ENCODE results near the gene AGAP3.
A peak's percentile ranks its signal among the peaks of the same experiment; 100 is the strongest.

AGAP3 gene

DNA sequence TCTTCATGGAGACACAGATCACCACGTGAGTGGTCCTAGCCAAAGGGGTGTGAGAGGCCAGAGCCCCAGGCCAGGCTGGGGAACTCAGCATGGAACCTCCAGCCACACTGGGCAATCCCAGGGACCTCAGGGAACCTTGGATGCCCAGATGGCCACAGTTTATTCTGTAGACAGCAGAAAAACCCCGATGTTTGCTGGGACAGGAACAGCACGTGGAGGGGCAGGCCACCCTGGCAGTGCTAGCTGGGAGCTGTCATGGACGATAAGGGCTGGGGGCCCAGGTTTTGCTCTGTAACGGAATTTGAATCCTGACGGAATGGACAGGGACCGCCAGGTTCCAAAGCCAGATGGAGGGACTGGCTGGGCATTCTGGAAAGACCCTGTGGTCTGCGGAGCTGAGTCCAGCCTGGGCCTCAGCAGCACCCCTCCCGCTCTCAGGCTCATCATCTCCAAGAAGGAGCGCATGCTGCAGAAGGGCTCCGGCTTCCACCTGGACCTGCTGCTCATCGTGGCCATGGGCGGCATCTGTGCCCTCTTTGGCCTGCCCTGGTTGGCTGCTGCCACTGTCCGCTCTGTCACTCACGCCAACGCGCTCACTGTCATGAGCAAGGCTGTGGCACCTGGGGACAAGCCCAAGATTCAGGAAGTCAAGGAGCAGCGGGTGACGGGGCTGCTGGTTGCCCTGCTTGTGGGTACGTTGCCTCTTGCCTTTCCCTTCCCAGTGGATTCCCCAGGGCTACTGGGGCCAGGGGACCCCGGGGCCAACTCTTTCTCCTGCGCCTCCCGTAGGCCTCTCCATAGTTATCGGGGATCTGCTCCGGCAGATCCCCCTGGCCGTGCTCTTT is 11.2 kb upstream of the AGAP3 start:
- DNase-seq = no peak

DNA sequence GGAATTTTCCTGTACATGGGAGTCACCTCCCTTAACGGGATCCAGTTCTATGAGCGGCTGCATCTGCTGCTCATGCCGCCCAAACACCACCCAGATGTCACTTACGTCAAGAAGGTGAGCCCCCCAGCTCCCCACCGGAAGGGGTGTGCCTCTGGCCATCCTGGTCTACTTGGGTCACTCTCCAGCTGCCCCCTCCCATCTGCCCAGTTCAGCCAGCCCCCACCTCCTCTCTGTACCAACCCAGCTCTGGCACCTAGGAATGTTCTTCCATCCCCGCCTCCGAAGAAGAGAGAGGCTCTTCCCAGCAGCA is 10.7 kb upstream of the AGAP3 start:
- DNase-seq = no peak

GRCh38 chr7:151075978-151076426 is 10.3 kb upstream of the AGAP3 start:
- no peak for DNase-seq

- DNase-seq = peak; percentile 44
Observed at GRCh38 chr7:151076863-151077704, 9.2 kb upstream of the AGAP3 start.

- DNase-seq = no peak
Observed at GRCh38 chr7:151077705-151078232, 8.5 kb upstream of the AGAP3 start.

DNA sequence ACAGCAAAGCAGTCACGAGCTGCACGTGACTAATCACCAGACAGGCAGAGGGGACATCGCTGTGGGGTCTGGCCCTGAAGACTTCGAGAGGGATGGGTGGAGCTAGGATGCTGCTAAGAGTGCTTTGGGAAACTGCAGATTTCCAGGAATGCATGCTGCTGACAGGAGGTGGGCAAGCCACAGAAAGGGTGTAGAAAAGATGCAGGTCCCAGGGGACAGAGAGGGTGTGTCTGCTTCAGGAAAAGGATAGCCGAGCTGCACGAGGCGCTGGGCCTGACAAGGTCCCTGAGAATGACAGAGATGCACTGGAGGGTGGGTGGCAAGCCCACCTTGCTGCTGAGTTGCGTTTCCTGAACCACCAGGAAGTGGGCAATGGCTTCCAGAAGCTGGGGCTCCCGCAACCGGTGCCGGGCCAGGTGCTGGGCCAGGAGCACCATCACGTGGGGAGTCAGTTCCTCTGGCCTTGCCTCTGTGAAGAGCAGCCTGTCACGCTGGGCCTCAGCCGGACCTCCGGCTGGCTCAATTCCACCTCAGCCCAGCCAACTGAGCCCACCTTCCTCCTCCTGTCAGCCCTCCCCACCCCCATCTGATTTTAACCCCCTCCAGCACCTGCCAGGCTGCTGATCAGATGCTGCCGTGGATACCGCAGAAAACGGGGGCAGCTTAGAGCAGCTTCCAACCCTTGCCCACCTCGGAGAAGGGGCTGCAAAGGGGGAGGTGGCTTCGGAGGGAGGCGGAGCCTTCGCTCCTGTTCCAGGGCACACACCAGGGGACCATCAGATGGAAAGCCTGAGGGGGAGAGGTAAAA is 7.8 kb upstream of the AGAP3 start:
- DNase-seq = no peak

- no peak for DNase-seq
Observed at GRCh38 chr7:151079199-151079910, 6.9 kb upstream of the AGAP3 start.

DNA sequence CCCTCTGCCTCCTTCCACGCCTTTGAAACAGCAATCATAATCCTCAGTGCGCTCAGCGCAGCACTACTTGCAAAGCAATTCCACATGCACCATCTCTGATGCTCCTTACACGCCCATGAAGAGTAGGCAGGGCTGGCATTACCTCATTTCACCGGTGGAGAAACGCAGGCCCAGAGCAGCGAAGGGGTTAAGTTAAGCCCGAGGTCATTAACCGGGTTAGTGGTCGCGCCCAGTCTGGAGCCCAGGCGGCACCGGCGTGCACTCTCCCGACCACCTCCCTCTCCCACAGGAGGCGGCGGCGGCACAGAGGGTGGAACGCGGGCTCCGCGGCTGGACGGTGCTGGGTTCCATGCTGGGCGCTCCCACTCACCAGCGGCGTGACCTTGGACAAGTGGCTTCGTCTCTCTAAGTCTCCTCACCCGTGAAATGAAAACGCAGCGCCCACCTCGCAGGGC is 6.2 kb upstream of the AGAP3 start:
- DNase-seq = peak; percentile 41

- DNase-seq = peak; percentile 88
Observed at GRCh38 chr7:151080522-151081169, 5.6 kb upstream of the AGAP3 start, which contains the start of gene FASTK. Gene FASTK (minus strand): TSS chr7:151080809. CDS start chr7:151080766, 43 bp downstream.

GRCh38 chr7:151081170-151082101 is 4.8 kb upstream of the AGAP3 start:
- no peak for DNase-seq

DNA sequence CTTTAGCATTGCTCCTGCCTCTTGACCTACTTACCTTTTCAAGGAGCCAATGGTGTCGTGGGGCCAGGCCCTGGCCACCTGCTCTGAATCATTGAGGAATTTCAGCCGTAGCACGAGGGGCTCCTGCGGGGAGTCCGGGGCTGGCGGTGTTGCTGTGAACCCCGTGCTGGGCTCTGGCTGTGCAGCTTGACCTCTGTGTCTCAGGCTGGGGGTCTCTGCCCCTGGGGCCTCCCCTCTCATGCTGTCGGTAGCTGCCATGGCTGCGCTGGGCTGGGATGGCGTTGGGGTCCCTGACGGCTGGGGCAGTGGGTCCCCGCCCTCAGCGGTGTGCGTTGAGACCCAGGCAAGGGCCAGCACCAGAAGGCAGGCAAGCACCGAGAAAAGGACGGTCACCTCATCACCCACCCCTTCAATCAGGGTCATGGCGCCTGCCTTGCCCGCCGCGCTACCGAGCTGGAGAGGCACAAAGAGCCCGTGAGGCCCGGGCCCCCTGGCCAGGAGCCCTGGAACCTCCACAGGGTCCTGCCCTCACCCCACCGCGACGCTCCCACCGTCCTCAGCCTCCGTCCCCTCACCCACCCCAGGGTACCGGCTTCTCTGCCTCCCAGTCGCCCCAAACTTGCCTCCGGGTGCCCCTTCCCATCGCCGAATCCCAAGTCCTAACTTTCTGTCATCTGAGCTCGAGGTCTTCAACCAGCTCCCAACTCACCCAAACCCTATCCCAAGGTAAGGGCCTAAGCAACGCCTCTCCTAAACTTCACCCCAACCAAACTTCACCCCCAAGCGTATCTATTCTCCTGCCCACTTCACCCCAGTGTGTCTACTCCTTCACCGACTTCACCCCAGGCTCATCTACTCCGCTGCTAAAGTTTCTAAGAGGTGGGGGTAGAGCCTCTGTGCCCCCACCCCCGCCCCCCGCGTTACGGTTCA is 3.9 kb upstream of the AGAP3 start:
- DNase-seq = no peak

- DNase-seq = peak; percentile 88
Observed at GRCh38 chr7:151083071-151083823, 3.0 kb upstream of the AGAP3 start, which contains the start of gene TMUB1. Gene TMUB1 (minus strand): TSS chr7:151083493. CDS start chr7:151082563, 930 bp downstream.

DNA sequence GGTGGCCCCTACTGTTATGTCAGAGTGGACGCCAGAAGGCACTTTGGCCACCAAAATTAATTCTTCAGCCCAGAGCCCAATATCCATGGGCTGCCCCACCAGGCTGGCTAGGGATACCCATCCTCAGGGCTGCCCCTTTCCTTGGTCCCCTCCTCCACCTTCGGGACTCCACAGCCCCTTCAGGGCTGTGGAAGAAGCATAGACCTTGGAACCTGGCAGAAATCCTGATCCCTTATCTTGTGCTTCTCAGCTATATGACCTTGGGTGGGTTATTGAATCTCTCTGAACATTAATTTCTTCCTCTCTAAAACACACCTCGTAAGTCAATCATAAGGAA is 2.5 kb upstream of the AGAP3 start:
- DNase-seq = no peak

DNA sequence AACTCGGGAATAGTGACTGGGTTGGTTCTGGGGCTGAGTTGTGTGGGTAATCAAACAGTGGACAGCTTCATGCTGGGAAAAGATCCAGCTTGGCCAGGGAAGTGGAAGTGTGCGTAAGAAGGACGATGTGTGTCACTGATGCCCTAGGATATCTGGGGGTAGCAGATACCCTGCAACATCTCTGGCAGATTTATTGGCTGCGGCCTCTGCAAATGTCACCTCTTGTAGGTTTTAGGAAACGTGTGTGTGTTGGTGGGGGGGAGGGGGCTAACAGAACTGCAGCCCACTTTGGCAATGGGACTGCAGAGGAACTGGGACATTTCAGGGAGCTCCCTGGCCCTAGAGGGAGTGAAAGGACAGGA is 965 bp upstream of the AGAP3 start:
- no peak for DNase-seq

- peak; percentile 51 for DNase-seq
Observed at GRCh38 chr7:151086802-151087244, 548 bp downstream of the AGAP3 start.

DNA sequence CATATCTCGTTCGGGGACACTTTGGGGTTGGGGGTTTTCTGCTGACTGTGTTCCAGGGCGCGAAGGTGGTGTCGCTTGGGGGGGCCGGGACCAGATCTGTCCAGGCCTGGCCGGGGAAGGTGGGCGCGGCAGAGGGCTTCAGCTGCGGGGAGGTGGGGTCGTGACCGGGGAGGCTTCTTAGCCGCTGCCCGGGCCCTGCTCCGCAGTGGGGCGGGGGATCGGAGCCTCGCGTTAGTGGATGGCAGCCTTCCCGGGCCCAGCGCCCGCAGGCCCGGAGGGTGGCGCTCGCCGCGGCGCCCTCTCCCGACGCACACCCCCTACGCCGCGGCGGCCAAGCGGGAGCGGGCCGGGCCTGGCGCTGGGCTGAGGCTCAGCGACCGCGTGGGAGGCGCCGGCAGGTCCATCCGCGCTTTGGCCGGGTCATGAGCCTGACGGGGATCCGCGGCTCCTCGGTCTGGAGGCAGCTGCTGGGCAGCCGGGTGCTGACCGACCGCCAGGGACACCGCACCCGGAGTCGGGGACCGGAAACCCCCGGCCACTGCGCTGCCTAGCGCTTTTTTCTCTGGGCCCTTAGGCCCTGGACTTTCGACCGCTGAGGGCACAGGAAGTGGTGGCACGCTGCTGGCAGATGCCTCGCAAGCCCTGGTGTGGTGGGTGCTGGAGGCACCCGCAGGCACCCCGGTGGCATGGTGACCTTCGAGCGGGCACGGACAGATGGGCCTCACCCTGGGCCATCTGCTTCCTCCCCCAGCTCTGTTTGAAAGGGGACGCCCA is 1.2 kb downstream of the AGAP3 start:
- peak; percentile 59 for DNase-seq

DNA sequence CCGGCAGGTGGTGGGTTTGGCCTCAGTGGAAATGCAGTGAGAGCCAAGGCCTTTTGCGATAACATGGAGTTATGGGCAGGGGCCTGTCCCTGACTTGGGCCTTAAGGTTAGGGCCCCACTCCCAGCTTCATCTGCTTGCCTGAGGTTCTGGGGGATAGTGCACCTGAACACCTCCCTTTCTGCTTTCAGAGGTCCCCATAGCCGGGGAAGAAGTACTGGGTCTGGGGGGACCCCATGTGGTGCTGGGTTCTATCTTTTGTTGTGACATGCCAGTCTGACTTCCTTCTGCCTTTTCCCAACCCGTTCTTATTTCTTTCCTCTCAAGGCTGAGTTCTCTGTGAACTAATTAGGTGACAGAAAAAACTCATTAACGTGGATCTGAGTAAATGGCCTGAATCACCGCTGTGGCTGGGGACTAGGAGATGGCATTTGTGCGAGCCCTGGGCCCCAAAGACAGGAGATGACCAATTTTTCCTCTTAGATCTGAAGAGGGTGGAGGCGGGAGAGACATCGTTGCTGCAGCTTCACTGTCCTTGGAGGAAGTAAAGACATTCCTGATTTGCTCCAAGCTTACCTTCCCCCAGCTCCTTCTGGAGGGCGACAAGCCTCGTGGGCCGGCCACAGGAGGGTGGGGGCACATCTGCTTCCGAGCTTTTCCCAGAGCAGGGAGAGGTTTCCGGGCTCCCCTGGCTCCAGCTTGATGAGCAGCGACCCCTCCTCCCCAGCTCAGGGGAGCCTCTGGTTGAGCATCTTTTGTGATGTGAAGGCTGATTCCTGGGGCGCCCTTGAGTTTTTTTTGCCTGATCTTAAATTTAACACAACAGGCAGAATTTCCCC is 2.0 kb downstream of the AGAP3 start:
- no peak for DNase-seq
